Activated CD8-positive, alpha-beta T cell treated with anti-CD3 and anti-CD28 coated beads, Interleukin-2, amount 10 ng/mL, durations not matched to agents 7 days and 5 days (primary cell): ENCODE data around the gene CNTN4. TPM values are rescaled to one million over a fixed set of nuclear protein-coding genes. Genes with fewer than 3 reads are reported as not detected.

Source experiments
- ATAC-seq: fragments of 150-1000 bp; cut with Tn5 transposase; one replicate; pipeline ENCODE4 v1.10.0; 2021; ENCODE audit warnings: moderate library complexity
- CTCF ChIA-PET: fragments of 350-600 bp; sonication (Branson Sonifier 250); formaldehyde crosslinking; loops from one replicate; lab custom pipeline; 2021; ENCODE audit warnings: antibody characterized with exemption; lab: Charles Lee
- POLR2A ChIA-PET: fragments of 350-600 bp; sonication (Branson Sonifier 250); formaldehyde crosslinking; loops from one replicate; lab custom pipeline; 2021; ENCODE audit warnings: antibody characterized with exemption; lab: Charles Lee
- DNase-seq: peaks from one replicate; pipeline ENCODE4 v3.0.0-alpha.2; 2020
- H3K27ac Mint-ChIP-seq: one replicate; pipeline ENCODE4 v1.8.0; 2021; ENCODE audit warnings: mild to moderate bottlenecking, mixed read lengths
- H3K27me3 Mint-ChIP-seq: one replicate; pipeline ENCODE4 v1.8.0; 2021; ENCODE audit warnings: low read depth, mixed read lengths
- H3K36me3 Mint-ChIP-seq: one replicate; pipeline ENCODE4 v1.8.0; 2021; ENCODE audit warnings: low read depth, mixed read lengths
- H3K4me1 Mint-ChIP-seq: one replicate; pipeline ENCODE4 v1.8.0; 2021; ENCODE audit warnings: low read depth, mixed read lengths
- H3K4me3 Mint-ChIP-seq: one replicate; pipeline ENCODE4 v1.8.0; 2021; ENCODE audit warnings: mild to moderate bottlenecking, mixed read lengths
- H3K9me3 Mint-ChIP-seq: one replicate; pipeline ENCODE4 v1.8.0; 2022; ENCODE audit warnings: mixed read lengths; ENCODE audit not compliant: insufficient read depth
- total RNA-seq, 2 experiments: library from RNA; stranded (reverse); gene quantifications; one replicate each; pipeline ENCODE4 v1.2.3, GENCODE V29; 2021

The CNTN4 gene
- total RNA-seq, 2 experiments from 2014 or later = not detected

GRCh38 chr3:3037156-3037555 is 938.5 kb downstream of the CNTN4 start:
- H3K27me3 Mint-ChIP-seq = no peaks in the 10 kb centered on the region
- H3K9me3 Mint-ChIP-seq = no peaks in the 10 kb centered on the region
- no peak for DNase-seq
- no peaks in the 10 kb centered on the region for H3K36me3 Mint-ChIP-seq
- H3K27ac Mint-ChIP-seq = no peak overlapping the region
- no peaks in the 10 kb centered on the region for H3K4me1 Mint-ChIP-seq
- CTCF ChIA-PET = no interaction called here
- H3K4me3 Mint-ChIP-seq = no peak overlapping the region
- no peak for ATAC-seq
- POLR2A ChIA-PET = no interaction called here

DNA sequence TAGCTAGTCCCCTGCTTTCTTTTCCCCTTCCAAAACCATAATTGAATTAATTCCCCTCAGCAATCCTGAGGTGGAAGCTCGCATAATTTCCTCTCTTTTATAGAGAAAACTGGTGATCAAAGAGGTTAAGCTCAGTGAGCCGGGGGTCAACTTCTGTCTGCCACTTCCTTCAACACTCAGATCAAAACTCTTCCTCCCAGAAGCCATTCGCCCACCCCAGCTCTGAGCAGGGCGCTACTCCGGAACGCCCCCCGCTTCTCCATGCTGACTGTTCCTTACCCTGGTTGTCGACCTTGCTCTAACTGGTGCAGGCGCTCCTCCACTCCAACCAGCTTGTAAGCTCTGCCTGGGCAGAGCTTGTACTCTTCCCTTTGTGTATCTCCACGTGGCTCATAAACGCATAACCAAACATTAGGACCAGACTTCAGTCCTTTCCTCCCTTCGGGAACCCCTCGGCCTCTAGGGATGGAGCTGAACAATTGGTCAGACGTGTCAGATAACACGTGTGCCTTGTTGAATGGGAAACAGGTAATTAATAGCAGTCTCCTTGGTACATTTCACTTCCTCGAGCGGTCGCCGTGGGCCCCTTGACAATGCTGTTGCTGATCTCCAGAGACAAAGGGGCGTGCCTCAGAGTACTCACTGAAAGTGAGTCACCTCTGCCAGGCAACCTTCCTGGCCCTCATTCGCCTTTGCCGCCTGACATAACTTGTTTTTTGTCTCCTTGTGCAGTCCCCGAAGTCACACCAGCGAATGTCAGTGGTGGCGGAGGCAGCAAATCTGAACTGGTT is 939.7 kb downstream of the CNTN4 start:
- Mint-ChIP-seq H3K36me3 (no peaks in the 10 kb centered on the region), H3K27me3 (no peaks in the 10 kb centered on the region), H3K9me3 (no peaks in the 10 kb centered on the region), H3K4me1 (no peaks in the 10 kb centered on the region), H3K27ac (no peak overlapping the region), H3K4me3 (no peak overlapping the region)
- DNase-seq (no peak), ATAC-seq (no peak)
- CTCF ChIA-PET = no interaction called here
- POLR2A ChIA-PET = no interaction called here

GRCh38 chr3:3053974-3054373 is 955.3 kb downstream of the CNTN4 start:
- peaks cover 3% of the 10 kb centered on the region for H3K27me3 Mint-ChIP-seq
- no peaks in the 10 kb centered on the region for H3K4me1 Mint-ChIP-seq
- DNase-seq (no peak), ATAC-seq (no peak)
- H3K9me3 Mint-ChIP-seq = no peaks in the 10 kb centered on the region
- ChIA-PET CTCF (no interaction called here), POLR2A (no interaction called here)
- no peak overlapping the region for H3K4me3 Mint-ChIP-seq
- no peak overlapping the region for H3K27ac Mint-ChIP-seq
- no peaks in the 10 kb centered on the region for H3K36me3 Mint-ChIP-seq

DNA sequence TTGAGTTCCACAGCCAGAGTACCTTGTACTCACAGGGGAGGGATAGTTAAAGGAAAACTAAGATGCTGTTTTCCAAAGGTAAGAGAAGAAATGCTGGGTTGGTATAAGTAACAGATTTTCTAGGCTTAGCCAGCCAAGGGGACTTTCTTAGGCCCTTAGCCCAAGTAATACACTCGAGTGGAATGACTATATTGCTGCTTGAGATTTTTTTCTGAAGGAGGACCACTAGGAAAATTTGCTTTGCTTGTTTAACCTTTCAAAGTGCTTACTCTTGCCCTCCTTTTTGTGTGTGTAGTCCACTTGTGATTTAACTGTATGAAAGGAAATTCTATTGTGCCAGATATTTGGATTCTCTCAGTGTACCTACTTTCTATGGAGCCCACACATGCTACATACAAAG is 961.0 kb downstream of the CNTN4 start:
- DNase-seq (no peak), ATAC-seq (no peak)
- Mint-ChIP-seq H3K4me3 (no peak overlapping the region), H3K9me3 (no peaks in the 10 kb centered on the region), H3K4me1 (no peaks in the 10 kb centered on the region), H3K27me3 (no peaks in the 10 kb centered on the region), H3K36me3 (no peaks in the 10 kb centered on the region), H3K27ac (no peak overlapping the region)
- ChIA-PET CTCF (no interaction called here), POLR2A (no interaction called here)

DNA sequence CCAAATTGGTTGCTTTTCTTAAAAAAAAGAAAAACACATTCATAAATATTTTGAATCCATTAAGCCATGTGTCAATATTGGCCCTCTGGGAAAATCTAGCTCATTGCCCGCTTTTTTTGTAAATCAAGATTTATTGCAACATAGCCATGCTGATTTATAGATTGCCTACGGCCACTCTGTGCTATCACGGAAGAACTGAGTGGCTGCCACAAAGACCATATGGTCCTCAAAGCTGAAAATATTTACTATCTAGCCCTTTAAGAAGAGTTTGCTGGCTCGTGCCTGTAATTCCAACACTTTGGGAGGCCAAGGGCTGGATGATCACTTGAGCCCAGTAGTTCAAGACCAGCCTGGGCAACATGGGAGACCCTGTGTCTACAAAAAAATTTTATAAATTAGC is 965.6 kb downstream of the CNTN4 start:
- ChIA-PET POLR2A (no interaction called here), CTCF (no interaction called here)
- Mint-ChIP-seq H3K9me3 (no peaks in the 10 kb centered on the region), H3K27ac (no peak overlapping the region), H3K27me3 (no peaks in the 10 kb centered on the region), H3K4me3 (no peak overlapping the region), H3K36me3 (no peaks in the 10 kb centered on the region), H3K4me1 (no peaks in the 10 kb centered on the region)
- ATAC-seq (no peak), DNase-seq (no peak)

DNA sequence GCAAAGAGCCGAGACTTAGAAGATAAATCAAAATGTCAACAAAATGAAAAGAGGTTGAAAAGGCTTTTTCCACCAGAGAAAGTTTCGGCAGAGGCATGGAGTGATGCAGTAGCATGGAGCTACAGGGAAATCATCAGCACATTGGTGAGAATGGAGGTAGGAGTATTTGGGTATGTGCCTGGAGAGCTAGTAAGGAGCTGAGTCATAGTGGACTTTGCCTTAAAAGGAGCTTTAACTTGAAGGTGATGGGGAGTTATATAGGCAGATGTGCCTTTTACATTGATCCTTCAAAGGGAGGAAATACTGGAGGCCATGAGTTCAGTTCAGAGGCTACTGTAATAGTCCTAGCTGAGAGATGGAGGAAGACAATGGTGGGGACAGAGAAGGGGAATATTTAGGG is 967.2 kb downstream of the CNTN4 start:
- Mint-ChIP-seq H3K36me3 (no peaks in the 10 kb centered on the region), H3K9me3 (no peaks in the 10 kb centered on the region), H3K4me1 (no peaks in the 10 kb centered on the region), H3K4me3 (no peak overlapping the region), H3K27ac (no peak overlapping the region), H3K27me3 (no peaks in the 10 kb centered on the region)
- ATAC-seq = no peak
- no peak for DNase-seq
- ChIA-PET CTCF (no interaction called here), POLR2A (no interaction called here)

DNA sequence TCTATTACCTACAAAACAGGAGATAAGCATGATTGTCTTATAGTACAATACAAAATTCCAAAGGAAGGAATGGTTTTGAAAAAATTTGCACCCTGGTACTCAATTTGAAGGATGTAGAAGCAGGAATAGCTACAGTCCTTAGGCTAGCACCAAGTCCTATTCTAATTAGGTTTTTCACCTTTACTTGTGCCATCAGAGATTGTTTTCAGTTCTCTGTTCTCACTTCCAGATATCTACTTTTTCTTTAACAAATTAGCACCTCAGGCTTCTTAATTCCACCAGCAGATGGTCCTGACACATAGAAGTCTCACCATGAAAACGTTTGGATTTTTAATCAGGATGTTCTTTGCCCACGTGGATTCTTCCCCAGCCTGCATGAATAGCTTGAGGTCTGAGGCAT is 967.7 kb downstream of the CNTN4 start:
- Mint-ChIP-seq H3K9me3 (no peaks in the 10 kb centered on the region), H3K4me3 (no peak overlapping the region), H3K36me3 (no peaks in the 10 kb centered on the region), H3K27me3 (no peaks in the 10 kb centered on the region), H3K4me1 (no peaks in the 10 kb centered on the region), H3K27ac (no peak overlapping the region)
- ATAC-seq = no peak
- no peak for DNase-seq
- CTCF ChIA-PET = no interaction called here
- POLR2A ChIA-PET = no interaction called here

- H3K27ac Mint-ChIP-seq = no peak overlapping the region
Measured at GRCh38 chr3:3066910-3067309, 968.2 kb downstream of the CNTN4 start.

GRCh38 chr3:3068358-3068881 is 969.8 kb downstream of the CNTN4 start:
- Mint-ChIP-seq H3K36me3 (no peaks in the 10 kb centered on the region), H3K27me3 (no peaks in the 10 kb centered on the region), H3K4me3 (no peak overlapping the region), H3K27ac (no peak overlapping the region), H3K4me1 (no peaks in the 10 kb centered on the region), H3K9me3 (no peaks in the 10 kb centered on the region)
- DNase-seq (no peak), ATAC-seq (no peak)
- CTCF ChIA-PET = no interaction called here
- POLR2A ChIA-PET = no interaction called here

More at GRCh38 chr3:3066910-3067309, 968.2 kb downstream of the CNTN4 start:
- Mint-ChIP-seq H3K27me3 (no peaks in the 10 kb centered on the region), H3K9me3 (no peaks in the 10 kb centered on the region), H3K4me1 (no peaks in the 10 kb centered on the region), H3K4me3 (no peak overlapping the region), H3K36me3 (no peaks in the 10 kb centered on the region)
- ATAC-seq = no peak
- ChIA-PET CTCF (no interaction called here), POLR2A (no interaction called here)
- no peak for DNase-seq

DNA sequence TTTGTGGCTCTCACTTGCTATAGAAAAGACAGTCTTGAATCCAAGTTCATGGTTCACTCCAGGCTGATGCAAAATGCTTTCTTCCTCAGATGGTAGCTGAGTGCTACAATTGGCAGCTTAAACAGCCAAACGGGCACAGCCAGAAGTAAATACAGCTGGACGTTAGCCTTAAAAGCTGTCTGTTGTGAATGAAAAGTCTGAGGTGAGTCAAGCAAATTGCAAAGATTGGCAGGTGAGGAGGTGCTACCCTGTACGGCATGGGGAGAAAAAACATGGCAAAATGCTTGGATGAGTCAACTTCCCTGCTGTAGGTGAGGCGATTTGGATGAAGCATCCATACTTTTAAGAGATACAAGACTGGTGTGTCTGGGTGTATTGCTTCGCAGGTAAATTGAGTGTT is 971.1 kb downstream of the CNTN4 start:
- no peaks in the 10 kb centered on the region for H3K4me1 Mint-ChIP-seq
- no peaks in the 10 kb centered on the region for H3K36me3 Mint-ChIP-seq
- H3K4me3 Mint-ChIP-seq = no peak overlapping the region
- H3K27ac Mint-ChIP-seq = no peak overlapping the region
- DNase-seq (no peak), ATAC-seq (no peak)
- ChIA-PET CTCF (no interaction called here), POLR2A (no interaction called here)
- no peaks in the 10 kb centered on the region for H3K9me3 Mint-ChIP-seq
- H3K27me3 Mint-ChIP-seq = no peaks in the 10 kb centered on the region

- ChIA-PET CTCF (no interaction called here), POLR2A (no interaction called here)
- Mint-ChIP-seq H3K4me3 (no peak overlapping the region), H3K36me3 (no peaks in the 10 kb centered on the region), H3K9me3 (no peaks in the 10 kb centered on the region), H3K4me1 (no peaks in the 10 kb centered on the region), H3K27ac (no peak overlapping the region), H3K27me3 (no peaks in the 10 kb centered on the region)
- ATAC-seq = no peak
- DNase-seq = no peak
Measured at GRCh38 chr3:3071136-3071535, 972.5 kb downstream of the CNTN4 start.

DNA sequence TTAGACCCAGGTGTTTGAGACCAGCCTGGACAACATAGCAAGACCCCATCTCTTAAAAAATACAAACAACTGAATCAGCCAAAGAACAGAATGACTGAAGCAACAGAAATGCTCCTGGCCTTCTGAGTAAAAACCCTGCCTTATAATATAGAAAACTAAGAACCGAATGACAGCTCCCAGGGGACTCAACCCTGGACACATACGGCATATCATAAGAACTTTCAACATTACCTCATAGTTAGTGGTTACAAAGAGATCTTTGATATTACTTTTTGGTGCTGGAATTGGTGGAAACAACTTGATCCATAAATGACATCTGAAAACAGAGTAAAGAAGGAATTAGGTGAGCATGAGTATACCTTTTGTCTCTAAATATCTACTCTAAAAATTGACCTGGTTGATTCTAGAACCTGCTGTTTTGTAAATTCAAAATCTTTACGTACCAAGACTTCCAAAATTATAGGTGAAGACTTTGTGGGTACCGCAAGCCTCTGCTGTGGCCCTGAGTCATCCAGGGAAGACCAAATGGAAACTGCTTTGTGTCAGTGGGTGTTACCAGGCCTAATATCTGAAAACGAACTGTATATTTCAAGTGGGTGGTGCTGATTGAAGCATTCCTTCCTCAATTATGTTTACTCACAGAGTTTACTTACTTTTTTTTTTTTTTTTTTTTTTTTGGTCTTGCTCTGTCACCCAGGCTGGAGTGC is 976.0 kb downstream of the CNTN4 start:
- ChIA-PET CTCF (no interaction called here), POLR2A (no interaction called here)
- DNase-seq = no peak
- Mint-ChIP-seq H3K4me1 (no peaks in the 10 kb centered on the region), H3K27me3 (no peaks in the 10 kb centered on the region), H3K27ac (no peak overlapping the region), H3K36me3 (no peaks in the 10 kb centered on the region), H3K9me3 (no peaks in the 10 kb centered on the region), H3K4me3 (no peak overlapping the region)
- no peak for ATAC-seq
